CD14-positive monocyte (primary cell): ENCODE results near the gene LPO. TPM values are rescaled to one million over a fixed set of nuclear protein-coding genes. Genes with fewer than 3 reads are reported as not detected.
A peak's percentile ranks its signal among the peaks of the same experiment; 100 is the strongest.

Experiments used
- DNase-seq, 3 donors: peaks; one replicate each; pipeline ENCODE4 v3.0.0-alpha.2; 2011 to 2022
- H2AFZ ChIP-seq: 2 replicates; pipeline ENCODE4 v1.6.0; 2012; ENCODE audit warnings: mild to moderate bottlenecking, low read depth, low read length, inconsistent platforms; ENCODE audit not compliant: insufficient read depth, poor library complexity, severe bottlenecking
- H3K27ac ChIP-seq, 2 donors: 1 replicate in 1 of 2; 2 replicates in 1 of 2; pipeline ENCODE4 v1.5.1; 2012 to 2013; ENCODE audit warnings: low read length in 2 of 2, control low read depth in 1 of 2, inconsistent platforms in 1 of 2, low read depth in 1 of 2, mild to moderate bottlenecking in 1 of 2
- H3K27me3 ChIP-seq, 2 donors: one replicate each; pipeline versions ENCODE4 v1.6.0 to v1.6.1; 2011 to 2013; ENCODE audit warnings: low read length in 2 of 2; ENCODE audit not compliant: control insufficient read depth in 2 of 2, insufficient read depth in 2 of 2
- H3K36me3 ChIP-seq, 2 donors: replicated peaks in 1 of 2; 1 replicate in 1 of 2; 2 replicates in 1 of 2; pipeline versions ENCODE4 v1.5.1 to v1.6.1; 2012 to 2013; ENCODE audit warnings: low read length in 2 of 2, control low read depth in 1 of 2, inconsistent platforms in 1 of 2, mild to moderate bottlenecking in 1 of 2; ENCODE audit not compliant: insufficient read depth in 2 of 2, control insufficient read depth in 1 of 2
- H3K4me1 ChIP-seq, 2 donors: 1 replicate in 1 of 2; 2 replicates in 1 of 2; pipeline versions ENCODE4 v1.5.1 to v1.6.1; 2012 to 2013; ENCODE audit warnings: low read length in 2 of 2, control low read depth in 1 of 2, inconsistent platforms in 1 of 2, mild to moderate bottlenecking in 1 of 2, moderate library complexity in 1 of 2; ENCODE audit not compliant: insufficient read depth in 2 of 2, control insufficient read depth in 1 of 2
- H3K4me2 ChIP-seq: replicated peaks from 2 replicates; pipeline ENCODE3; 2012; ENCODE audit warnings: low read length, moderate library complexity, mild to moderate bottlenecking; ENCODE audit not compliant: poor library complexity, severe bottlenecking; ENCODE audit errors: extremely low read depth
- H3K4me3 ChIP-seq, 3 experiments: fragments of 200-600 bp in 1 of 3; sonication (generic) in 1 of 3; replicated peaks in 1 of 3; 1 replicate in 2 of 3; 2 replicates in 1 of 3; pipeline ENCODE4 v1.5.1; 2011 to 2013; ENCODE audit warnings: low read length in 3 of 3, mild to moderate bottlenecking in 3 of 3, control low read depth in 2 of 3, low read depth in 2 of 3, inconsistent platforms in 1 of 3, moderate library complexity in 1 of 3
- H3K79me2 ChIP-seq: 2 replicates; pipeline ENCODE4 v1.6.0; 2012; ENCODE audit warnings: mild to moderate bottlenecking, control low read depth, inconsistent platforms, low read length, moderate library complexity; ENCODE audit not compliant: insufficient read depth
- H3K9ac ChIP-seq: 2 replicates; pipeline ENCODE4 v1.6.0; 2017; ENCODE audit warnings: low read length, mild to moderate bottlenecking; ENCODE audit not compliant: insufficient read depth, poor library complexity, severe bottlenecking
- H3K9me3 ChIP-seq, 2 donors: replicated peaks in 1 of 2; 1 replicate in 1 of 2; 2 replicates in 1 of 2; pipeline versions ENCODE4 v1.5.1 to v1.6.1; 2012 to 2013; ENCODE audit warnings: low read length in 2 of 2, control low read depth in 1 of 2; ENCODE audit not compliant: control insufficient read depth in 1 of 2, insufficient read depth in 1 of 2
- H4K20me1 ChIP-seq: 2 replicates; pipeline ENCODE4 v1.6.0; 2012; ENCODE audit warnings: mild to moderate bottlenecking, low read length, control low read depth, moderate library complexity; ENCODE audit not compliant: insufficient read depth
- H3K27ac Mint-ChIP-seq, 7 donors: one replicate each; pipeline ENCODE4 v1.8.0; 2020; ENCODE audit warnings: mild to moderate bottlenecking in 7 of 7, mixed read lengths in 7 of 7, moderate library complexity in 6 of 7, inconsistent platforms in 2 of 7
- H3K27me3 Mint-ChIP-seq, 3 donors: one replicate each; pipeline ENCODE4 v1.8.0; 2021 to 2022; ENCODE audit warnings: low read depth in 3 of 3, mild to moderate bottlenecking in 3 of 3, mixed read lengths in 3 of 3, moderate library complexity in 3 of 3, inconsistent platforms in 1 of 3
- H3K36me3 Mint-ChIP-seq, 2 donors: one replicate each; pipeline ENCODE4 v1.8.0; 2020; ENCODE audit warnings: mixed read lengths in 2 of 2, inconsistent platforms in 1 of 2, mild to moderate bottlenecking in 1 of 2
- H3K4me1 Mint-ChIP-seq: one replicate; pipeline ENCODE4 v1.8.0; 2020; ENCODE audit warnings: mild to moderate bottlenecking, mixed read lengths
- H3K4me3 Mint-ChIP-seq, 2 donors: one replicate each; pipeline ENCODE4 v1.8.0; 2020; ENCODE audit warnings: mild to moderate bottlenecking in 2 of 2, mixed read lengths in 2 of 2, moderate library complexity in 1 of 2
- H3K9me3 Mint-ChIP-seq, 7 donors: one replicate each; pipeline ENCODE4 v1.8.0; 2020 to 2022; ENCODE audit warnings: mixed read lengths in 7 of 7, mild to moderate bottlenecking in 6 of 7, moderate library complexity in 6 of 7, inconsistent platforms in 2 of 7
- WGBS: methylation state at CpG from one replicate; pipeline ENCODE4 v1.1.5; 2013; ENCODE audit warnings: missing lambda C conversion rate; ENCODE audit not compliant: insufficient coverage; 5-methylcytosine and 5-hydroxymethylcytosine counted together
- intact Hi-C, 2 donors: fragments of 100-400 bp; cut with micrococcal nuclease; formaldehyde crosslinking; loops; one replicate each; pipeline versions ENCODE4 v1.15.0 to v1.15.1; 2023
- polyA plus RNA-seq, 3 donors: library from polyadenylated mRNA; depleted of rRNA in 1 of 3; unstranded in 2 of 3; stranded (reverse) in 1 of 3; fragments of 300-500 nt in 2 of 3; fragments of >200 nt in 1 of 3; fragmentation: Illumina TruSeq in 2 of 3; gene quantifications; 1 replicate in 2 of 3; 2 replicates in 1 of 3; pipeline ENCODE4 v1.2.3, GENCODE V29; 2012 to 2021
- TF ChIP-seq, protein P1 (sequence below): fragments of 200-600 bp; IDR thresholded peaks from one replicate; pipeline ENCODE4 v1.8.0; 2022; ENCODE audit warnings: antibody characterized with exemption, mild to moderate bottlenecking

LPO gene
- polyA plus RNA-seq, 3 donors = 0.04 to 0.43 TPM; not detected in 1

DNA sequence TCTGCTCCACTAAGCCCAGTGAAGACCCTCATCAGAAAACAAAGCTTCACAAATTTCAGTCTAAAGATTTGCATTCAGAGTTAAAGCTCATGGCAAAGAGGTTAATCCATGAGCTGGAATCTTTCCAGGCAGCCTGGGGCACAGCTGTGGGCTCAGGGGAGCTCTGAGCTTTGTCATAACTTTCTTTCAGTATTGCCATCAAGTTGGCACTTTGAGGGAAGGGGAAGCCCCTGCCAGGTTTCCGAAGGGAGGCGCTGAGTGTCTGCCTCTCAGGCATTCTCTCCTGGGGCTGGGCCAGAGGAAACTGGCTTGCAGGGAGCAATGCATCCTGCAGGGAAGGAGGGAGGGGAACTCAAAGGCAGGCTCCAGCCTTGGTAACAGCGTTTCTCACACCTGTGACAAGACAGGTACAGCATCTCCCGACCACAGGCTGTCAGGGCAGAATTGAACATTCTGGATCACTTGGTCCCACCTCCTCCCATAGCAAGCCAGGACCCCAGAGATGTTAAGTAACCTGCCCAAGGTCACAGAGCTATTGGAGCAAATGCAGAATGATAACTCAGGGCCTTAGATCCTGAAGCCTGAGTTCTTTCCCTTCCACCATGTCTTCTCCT, 3.9 kb downstream of the LPO start:
- WGBS = 20% methylated on average over 4 of the region's 4 CpGs
- no peak overlapping the region for H3K4me3 Mint-ChIP-seq
- Histone ChIP-seq H3K27me3 (peaks cover 15 to 48% of the 10 kb centered on the region in 2 donors), H2AFZ (no peak overlapping the region), H3K79me2 (no peaks in the 10 kb centered on the region), H3K9ac (no peak overlapping the region), H3K27ac (no peak overlapping the region), H3K4me2 (no peak overlapping the region), H3K36me3 (no peaks in the 10 kb centered on the region), H4K20me1 (no peaks in the 10 kb centered on the region), H3K4me1 (peaks cover 4 to 6% of the 10 kb centered on the region in 2 donors), H3K9me3 (no peaks in the 10 kb centered on the region), H3K4me3 (no peak overlapping the region)
- peaks cover 13% of the 10 kb centered on the region for H3K4me1 Mint-ChIP-seq
- H3K27ac Mint-ChIP-seq = no peak overlapping the region
- peaks cover 0 to 2% of the 10 kb centered on the region in 2 donors for H3K36me3 Mint-ChIP-seq
- DNase-seq = no peak
- TF ChIP-seq, protein P1, sequence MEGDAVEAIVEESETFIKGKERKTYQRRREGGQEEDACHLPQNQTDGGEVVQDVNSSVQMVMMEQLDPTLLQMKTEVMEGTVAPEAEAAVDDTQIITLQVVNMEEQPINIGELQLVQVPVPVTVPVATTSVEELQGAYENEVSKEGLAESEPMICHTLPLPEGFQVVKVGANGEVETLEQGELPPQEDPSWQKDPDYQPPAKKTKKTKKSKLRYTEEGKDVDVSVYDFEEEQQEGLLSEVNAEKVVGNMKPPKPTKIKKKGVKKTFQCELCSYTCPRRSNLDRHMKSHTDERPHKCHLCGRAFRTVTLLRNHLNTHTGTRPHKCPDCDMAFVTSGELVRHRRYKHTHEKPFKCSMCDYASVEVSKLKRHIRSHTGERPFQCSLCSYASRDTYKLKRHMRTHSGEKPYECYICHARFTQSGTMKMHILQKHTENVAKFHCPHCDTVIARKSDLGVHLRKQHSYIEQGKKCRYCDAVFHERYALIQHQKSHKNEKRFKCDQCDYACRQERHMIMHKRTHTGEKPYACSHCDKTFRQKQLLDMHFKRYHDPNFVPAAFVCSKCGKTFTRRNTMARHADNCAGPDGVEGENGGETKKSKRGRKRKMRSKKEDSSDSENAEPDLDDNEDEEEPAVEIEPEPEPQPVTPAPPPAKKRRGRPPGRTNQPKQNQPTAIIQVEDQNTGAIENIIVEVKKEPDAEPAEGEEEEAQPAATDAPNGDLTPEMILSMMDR = no peak
- intact Hi-C loops = no loop called here
- peaks cover 43 to 76% (median 67%) of the 10 kb centered on the region in 3 donors for H3K27me3 Mint-ChIP-seq
- peaks cover 0 to 4% (median 0%) of the 10 kb centered on the region in 7 donors for H3K9me3 Mint-ChIP-seq

DNA sequence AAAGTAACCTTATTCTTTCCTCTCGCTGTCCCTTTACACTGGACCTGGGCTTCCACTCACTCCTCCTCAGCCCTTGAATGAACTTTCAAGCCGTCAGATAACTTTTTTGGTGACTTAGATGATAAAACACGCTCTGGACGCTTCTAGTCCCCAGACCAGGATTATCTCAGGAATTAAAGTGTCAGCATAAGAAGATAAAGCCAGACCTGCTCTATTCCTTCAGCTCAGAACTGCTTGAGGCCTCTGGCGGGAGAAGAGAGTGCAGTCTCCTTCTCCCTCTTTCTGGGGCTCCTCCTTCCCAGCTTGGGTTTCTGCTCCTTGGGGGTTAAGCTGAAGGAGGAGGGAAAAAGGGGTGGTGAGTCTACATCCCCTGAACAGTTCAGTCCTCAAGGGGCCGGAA, 6.6 kb downstream of the LPO start:
- H3K27ac Mint-ChIP-seq = no peak overlapping the region
- Histone ChIP-seq H3K4me1 (peaks cover 19 to 25% of the 10 kb centered on the region in 2 donors), H2AFZ (no peak overlapping the region), H4K20me1 (no peaks in the 10 kb centered on the region), H3K27ac (no peak overlapping the region), H3K4me3 (no peak overlapping the region), H3K79me2 (no peaks in the 10 kb centered on the region), H3K27me3 (peaks cover 12 to 45% of the 10 kb centered on the region in 2 donors), H3K4me2 (no peak overlapping the region), H3K9me3 (no peaks in the 10 kb centered on the region), H3K9ac (no peak overlapping the region), H3K36me3 (no peaks in the 10 kb centered on the region)
- peaks cover 47 to 80% (median 67%) of the 10 kb centered on the region in 3 donors for H3K27me3 Mint-ChIP-seq
- peak overlapping the region in 1 of 2 donors; percentile 23 for H3K4me3 Mint-ChIP-seq
- DNase-seq = no peak
- 100% methylated on average over 3 of the region's 6 CpGs for WGBS
- H3K9me3 Mint-ChIP-seq = peaks cover 0 to 4% (median 0%) of the 10 kb centered on the region in 7 donors
- peaks cover 22% of the 10 kb centered on the region for H3K4me1 Mint-ChIP-seq
- H3K36me3 Mint-ChIP-seq = peaks cover 0 to 2% of the 10 kb centered on the region in 2 donors
- TF ChIP-seq, protein P1 = no peak
- intact Hi-C loops = no loop called here
